Transverse colon (tissue), 4 donors: Measurements from ENCODE around the gene RASL12. TPM values are rescaled to one million over a fixed set of nuclear protein-coding genes. Genes with fewer than 3 reads are reported as not detected.
A peak's percentile ranks its signal among the peaks of the same experiment; 100 is the strongest.

Source experiments
- DNase-seq: peaks from one replicate; pipeline ENCODE4 v3.0.0-alpha.2; 2019
- H3K27ac ChIP-seq, 4 donors: fragments of 200-600 bp; sonication (generic); 2 replicates each; pipeline ENCODE4 v1.5.1; 2016 to 2018; ENCODE audit warnings: inconsistent platforms in 4 of 4
- H3K27me3 ChIP-seq: fragments of 200-600 bp; sonication (generic); 2 replicates; pipeline ENCODE4 v1.5.1; 2017; ENCODE audit warnings: inconsistent platforms
- H3K36me3 ChIP-seq, 4 donors: fragments of 200-600 bp; sonication (generic); 2 replicates each; pipeline ENCODE4 v1.5.1; 2017 to 2019; ENCODE audit warnings: inconsistent platforms in 4 of 4
- H3K4me1 ChIP-seq, 4 donors: fragments of 200-600 bp; sonication (generic); 2 replicates each; pipeline ENCODE4 v1.5.1; 2017 to 2020; ENCODE audit warnings: inconsistent platforms in 4 of 4
- H3K4me3 ChIP-seq, 4 donors: fragments of 200-600 bp; sonication (generic); 1 replicate in 1 of 4; 2 replicates in 3 of 4; pipeline versions ENCODE4 v1.5.1 to v1.6.1; 2017 to 2019; ENCODE audit warnings: inconsistent platforms in 4 of 4
- H3K9me3 ChIP-seq, 2 donors: fragments of 200-600 bp; sonication (generic); 2 replicates each; pipeline ENCODE4 v1.5.1; 2017 to 2019; ENCODE audit warnings: inconsistent platforms in 2 of 2
- EP300 ChIP-seq: sonication (generic); formaldehyde crosslinking; IDR thresholded peaks from one replicate; pipeline ENCODE4 v1.6.1; 2017; ENCODE audit warnings: antibody characterized with exemption, low read depth
- POLR2A ChIP-seq: fragments of 450-650 bp; IDR thresholded peaks from one replicate; pipeline ENCODE4 v1.6.1; 2016; ENCODE audit warnings: antibody characterized with exemption, mild to moderate bottlenecking, moderate library complexity
- POLR2AphosphoS5 ChIP-seq, 3 donors: sonication (generic); formaldehyde crosslinking; IDR thresholded peaks; one replicate each; pipeline ENCODE4 v1.6.1; 2016; ENCODE audit warnings: antibody characterized with exemption in 3 of 3
- WGBS, 2 donors: methylation state at CpG; one replicate each; pipeline ENCODE4 v1.1.5; 2018; ENCODE audit warnings: low coverage in 1 of 2; 5-methylcytosine and 5-hydroxymethylcytosine counted together
- in situ Hi-C, 4 donors: fragments of 200-750 bp; cut with MboI; loops; one replicate each; pipeline versions ENCODE4 v1.15.0 to v1.15.1; 2017; ENCODE audit warnings: low sequenced_read_pairs in 3 of 4, low pct_ligation_motif_present in 1 of 4, low pct_unique_long_range_greater_than_20kb in 1 of 4
- intact Hi-C: fragments of 100-400 bp; cut with DNase I; formaldehyde crosslinking; loops from one replicate; pipeline ENCODE4 v1.15.1; 2023; ENCODE audit warnings: low total_unique reads
- total RNA-seq, 4 donors: library from RNA; depleted of rRNA; stranded (reverse); fragments of >200 nt; gene quantifications; one replicate each; pipeline ENCODE4 v1.1.0, GENCODE V29; 2016
- TF ChIP-seq, protein P1 (sequence below), 5 experiments: fragments of 200-600 bp in 3 of 5; fragments of 450-650 bp in 2 of 5; sonication (generic) in 3 of 5; IDR thresholded peaks; 1 replicate in 2 of 5; 2 replicates in 3 of 5; pipeline ENCODE4 v1.5.1; 2016 to 2017; ENCODE audit warnings: antibody characterized with exemption in 5 of 5, inconsistent platforms in 3 of 5, mild to moderate bottlenecking in 2 of 5, moderate library complexity in 1 of 5

RASL12 gene
- total RNA-seq, 4 donors from 2014 or later = 13.9 to 46.8 (median 16.4) TPM

DNA sequence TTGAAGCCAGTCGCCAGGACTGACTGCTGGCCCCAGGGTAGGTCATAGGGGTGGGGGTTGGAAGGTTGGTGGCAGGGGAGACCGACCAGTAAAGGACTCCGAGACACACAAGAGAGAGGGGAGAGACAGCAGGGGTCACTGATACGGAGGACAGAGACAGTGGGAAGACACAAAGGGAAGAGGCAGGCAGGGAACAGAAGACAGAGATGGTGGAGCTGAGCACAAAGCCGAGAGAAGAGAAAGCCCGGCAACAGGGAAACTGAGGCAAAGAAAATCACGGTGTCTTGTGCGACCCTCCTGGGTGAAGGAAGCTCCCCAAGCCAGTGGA lies 510 bp downstream of the RASL12 start:
- Histone ChIP-seq H3K27ac (peak overlapping the region; percentile 85 to 90 (median 86)), H3K36me3 (no peaks in the 10 kb centered on the region), H3K27me3 (peaks cover 18% of the 10 kb centered on the region), H3K9me3 (no peaks in the 10 kb centered on the region), H3K4me1 (peaks cover 3 to 56% (median 30%) of the 10 kb centered on the region in 4 donors), H3K4me3 (peak overlapping the region; percentile 32 to 50 (median 42))
- in situ Hi-C loops (no loop called here), intact Hi-C loops (loop anchor here (1.0 kb wide), 1 partner anchor 21 kb away; no protein-coding TSS in a partner anchor)
- no peak for DNase-seq
- 19 to 24% methylated on average over 4 to 8 of the region's 8 CpGs for WGBS, 2 donors
- TF ChIP-seq EP300 = no peak

- DNase-seq = no peak
- H3K4me1 ChIP-seq = peaks cover 3 to 53% (median 26%) of the 10 kb centered on the region in 4 donors
- H3K36me3 ChIP-seq = no peaks in the 10 kb centered on the region
- WGBS, 2 donors = 48 to 63% methylated on average over 5 to 9 of the region's 9 CpGs
- in situ Hi-C loops = no loop called here
- peaks cover 18% of the 10 kb centered on the region for H3K27me3 ChIP-seq
- H3K27ac ChIP-seq = peak overlapping the region; percentile 85 to 90 (median 86)
- no peaks in the 10 kb centered on the region for H3K9me3 ChIP-seq
- intact Hi-C loops = loop anchor here (1.0 kb wide), 1 partner anchor 22 kb away; no protein-coding TSS in a partner anchor
- TF ChIP-seq, protein P1, sequence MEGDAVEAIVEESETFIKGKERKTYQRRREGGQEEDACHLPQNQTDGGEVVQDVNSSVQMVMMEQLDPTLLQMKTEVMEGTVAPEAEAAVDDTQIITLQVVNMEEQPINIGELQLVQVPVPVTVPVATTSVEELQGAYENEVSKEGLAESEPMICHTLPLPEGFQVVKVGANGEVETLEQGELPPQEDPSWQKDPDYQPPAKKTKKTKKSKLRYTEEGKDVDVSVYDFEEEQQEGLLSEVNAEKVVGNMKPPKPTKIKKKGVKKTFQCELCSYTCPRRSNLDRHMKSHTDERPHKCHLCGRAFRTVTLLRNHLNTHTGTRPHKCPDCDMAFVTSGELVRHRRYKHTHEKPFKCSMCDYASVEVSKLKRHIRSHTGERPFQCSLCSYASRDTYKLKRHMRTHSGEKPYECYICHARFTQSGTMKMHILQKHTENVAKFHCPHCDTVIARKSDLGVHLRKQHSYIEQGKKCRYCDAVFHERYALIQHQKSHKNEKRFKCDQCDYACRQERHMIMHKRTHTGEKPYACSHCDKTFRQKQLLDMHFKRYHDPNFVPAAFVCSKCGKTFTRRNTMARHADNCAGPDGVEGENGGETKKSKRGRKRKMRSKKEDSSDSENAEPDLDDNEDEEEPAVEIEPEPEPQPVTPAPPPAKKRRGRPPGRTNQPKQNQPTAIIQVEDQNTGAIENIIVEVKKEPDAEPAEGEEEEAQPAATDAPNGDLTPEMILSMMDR (IDR thresholded peaks at IDR 0.05) = no peak
- TF ChIP-seq POLR2AphosphoS5 (IDR thresholded peaks at IDR 0.05) (no peak), POLR2A (no peak)
- peak overlapping the region; percentile 32 to 50 (median 42) for H3K4me3 ChIP-seq
Measured at GRCh38 chr15:65066635-65067316, 1.0 kb downstream of the RASL12 start.

- in situ Hi-C loops (no loop called here), intact Hi-C loops (no loop called here)
- Histone ChIP-seq H3K4me1 (peaks cover under 1 to 49% (median 20%) of the 10 kb centered on the region in 4 donors), H3K36me3 (no peaks in the 10 kb centered on the region), H3K9me3 (no peaks in the 10 kb centered on the region), H3K4me3 (peak overlapping the region in 3 of 4 donors; percentile 42 to 50 (median 43)), H3K27ac (peak overlapping the region; percentile 85 to 90 (median 86)), H3K27me3 (peaks cover 18% of the 10 kb centered on the region)
- DNase-seq = no peak
- whole genome bisulfite sequencing, 2 donors = 55 to 69% methylated on average over 3 of the region's 3 CpGs
- TF ChIP-seq POLR2AphosphoS5 (IDR thresholded peaks at IDR 0.05) (no peak), POLR2A (no peak), EP300 (no peak)
- TF ChIP-seq, protein P1 (IDR thresholded peaks at IDR 0.05) = no peak
Measured at GRCh38 chr15:65066001-65066634, 1.7 kb downstream of the RASL12 start.

GRCh38 chr15:65062726-65063125 lies 5.1 kb downstream of the RASL12 start:
- intact Hi-C loops (no loop called here), in situ Hi-C loops (no loop called here)
- Histone ChIP-seq H3K4me3 (no peak overlapping the region), H3K36me3 (no peaks in the 10 kb centered on the region), H3K27ac (peak overlapping the region in 2 of 4 donors; percentile 40 to 86), H3K27me3 (peaks cover 13% of the 10 kb centered on the region), H3K4me1 (peaks cover 0 to 29% (median 2%) of the 10 kb centered on the region in 4 donors), H3K9me3 (no peaks in the 10 kb centered on the region)
- no peak for DNase-seq
- TF ChIP-seq POLR2AphosphoS5 (IDR thresholded peaks at IDR 0.05) (no peak), POLR2A (no peak), EP300 (no peak)
- TF ChIP-seq, protein P1 (IDR thresholded peaks at IDR 0.05) = no peak
- 70 to 80% methylated on average over 2 to 5 of the region's 5 CpGs for WGBS, 2 donors
